Midbrain (tissue), 1 donor: ENCODE data around the gene JPH4.
"Not testable (repeated sequence)": the region's sequence is repeated elsewhere in the genome, so short reads cannot be mapped to it uniquely, and the experiment has no call there.

Source experiments
- DNase-seq: peaks from one replicate; lab custom pipeline; 2025; lab: John Stamatoyannopoulos, UW

The JPH4 gene

DNA sequence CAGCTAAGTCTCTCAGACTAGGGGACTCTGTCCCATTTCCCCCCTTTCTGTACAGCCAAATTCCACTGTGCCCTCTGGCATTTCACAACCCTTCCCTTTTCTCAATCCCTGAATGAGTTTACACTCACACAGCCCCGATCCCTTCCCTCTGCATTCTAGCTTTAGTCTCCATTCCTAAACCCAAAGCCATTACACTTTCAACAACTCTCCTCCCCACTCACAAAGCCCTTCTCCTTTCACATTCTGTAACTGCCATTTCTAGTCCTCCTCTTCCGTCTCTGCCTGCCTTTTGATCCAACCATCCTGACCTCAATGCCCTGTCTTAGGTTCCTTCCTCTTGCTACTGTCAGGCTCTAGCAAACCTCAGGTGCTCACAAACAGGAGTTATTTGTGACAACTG lies 30.7 kb downstream of the JPH4 start:
- no peak for DNase-seq

DNA sequence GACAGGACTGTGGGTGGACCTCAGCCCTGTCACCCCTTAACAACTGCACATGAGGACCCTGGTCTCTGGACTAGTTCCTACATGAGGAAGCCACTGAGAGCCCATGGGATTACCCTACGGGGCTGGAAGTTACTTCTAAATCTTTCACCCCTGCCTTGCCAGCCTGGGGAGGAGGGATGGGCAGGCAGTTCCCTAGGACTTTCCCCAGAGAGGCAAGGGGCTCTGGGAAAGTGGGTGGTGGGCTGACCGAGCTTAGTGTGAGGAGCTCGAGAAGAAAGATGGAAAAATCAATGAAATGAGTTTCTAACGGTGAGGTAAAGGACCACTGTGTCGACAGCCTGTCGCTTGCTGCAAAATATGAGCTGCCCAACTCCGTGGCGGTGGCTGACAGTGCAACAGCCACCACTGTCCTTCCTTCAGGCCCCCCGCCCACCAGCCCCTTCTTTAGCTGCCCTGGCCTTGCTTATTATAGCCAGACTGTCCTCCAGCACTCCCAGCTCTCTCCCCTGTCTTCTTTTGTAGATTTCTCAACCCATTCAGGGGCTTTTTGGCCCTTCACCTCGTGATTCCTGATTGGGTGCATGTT lies 32.0 kb downstream of the JPH4 start:
- no peak for DNase-seq

DNA sequence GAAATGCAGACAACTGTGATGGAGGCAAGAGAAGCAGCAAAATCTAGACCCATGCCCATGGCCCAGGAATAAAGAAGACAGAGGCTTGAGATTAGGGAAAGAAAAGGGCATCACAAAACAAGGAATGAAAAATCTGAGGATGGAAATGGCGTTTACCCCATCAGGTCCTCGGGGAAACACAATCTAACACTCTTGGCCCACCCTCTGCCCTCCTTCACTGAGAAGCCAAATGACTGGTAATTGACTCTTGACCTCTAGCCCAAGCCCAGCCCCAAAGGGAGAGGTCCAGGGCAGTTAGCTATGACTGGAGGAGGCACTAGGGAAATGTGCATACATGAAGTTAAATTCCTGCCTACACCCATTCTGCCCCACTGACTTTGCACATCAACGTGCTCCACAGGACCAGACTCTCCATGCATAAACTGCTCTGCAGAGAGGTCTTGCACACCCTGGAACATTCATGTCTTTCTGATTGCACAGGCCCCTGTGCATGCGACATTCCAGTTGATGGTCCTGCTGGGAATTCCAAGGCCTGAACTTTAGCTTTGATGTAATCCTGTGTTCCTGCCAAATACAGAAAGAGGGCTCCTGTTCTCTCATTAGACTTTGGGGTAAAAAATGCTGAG lies 32.7 kb downstream of the JPH4 start:
- no peak for DNase-seq

DNA sequence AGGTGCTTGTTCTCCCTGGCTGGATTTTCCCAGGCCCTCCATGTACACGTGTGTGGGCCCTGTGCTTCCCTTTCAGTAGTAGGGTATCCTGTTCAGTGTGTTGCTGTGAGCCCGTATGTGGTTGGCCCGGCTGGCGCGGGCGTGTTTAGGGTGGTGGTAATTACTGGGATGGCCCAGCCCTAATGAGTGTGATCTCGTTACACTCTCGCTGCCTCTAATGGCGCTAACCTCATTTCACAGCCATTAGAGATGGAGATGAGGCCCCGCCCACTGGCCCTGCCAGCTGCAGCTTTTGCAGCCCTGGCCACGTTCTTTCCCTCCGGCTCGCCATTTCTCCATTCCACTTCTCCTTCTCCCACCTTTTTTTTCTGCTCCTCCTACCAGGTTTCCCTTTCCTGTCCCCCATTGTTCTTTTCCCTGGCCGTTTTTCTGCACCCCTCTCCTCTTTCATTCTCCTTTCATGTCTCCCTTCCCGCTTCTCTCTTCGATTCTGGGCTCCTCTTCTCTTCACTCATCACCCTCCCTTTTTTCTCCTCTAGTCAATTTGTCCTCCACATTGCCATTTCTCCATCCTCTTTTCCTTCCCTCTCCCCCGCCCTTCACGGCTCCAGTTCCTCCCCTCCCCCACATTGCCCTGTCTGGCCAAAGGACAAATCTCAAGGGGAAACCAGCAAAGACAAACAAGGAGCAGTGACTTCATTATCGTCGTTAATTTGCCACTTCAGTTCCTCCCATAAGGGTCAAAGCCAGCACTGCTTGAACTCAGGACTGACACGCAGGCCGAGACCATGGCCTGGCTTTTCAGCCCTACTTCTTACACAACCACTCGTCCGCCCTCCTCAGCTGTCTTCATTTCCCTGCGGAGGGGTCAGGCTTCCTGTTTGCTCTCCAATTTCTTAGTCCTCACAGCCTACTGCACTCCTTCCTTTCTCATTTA lies 33.8 kb downstream of the JPH4 start:
- peak; percentile 62 for DNase-seq

DNA sequence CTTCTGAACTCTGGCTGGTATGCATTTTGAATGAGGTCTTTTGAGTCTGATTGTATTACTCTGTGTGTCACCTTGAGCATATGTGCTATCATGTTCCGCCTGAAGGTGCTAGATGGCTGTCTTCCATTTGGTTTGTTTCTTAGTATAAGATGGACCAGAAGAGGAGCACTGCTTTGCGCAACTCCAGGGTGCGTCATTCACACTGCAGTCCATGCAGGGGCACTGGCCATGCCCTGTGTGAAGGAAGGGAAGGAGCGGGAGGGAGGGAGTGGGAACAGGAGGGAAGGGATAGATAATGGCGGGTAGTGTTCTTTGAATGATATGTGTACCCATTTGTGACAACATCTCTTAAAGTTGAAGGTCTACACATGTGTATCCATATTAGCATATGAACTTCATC lies 35.2 kb downstream of the JPH4 start:
- DNase-seq = no peak

DNA sequence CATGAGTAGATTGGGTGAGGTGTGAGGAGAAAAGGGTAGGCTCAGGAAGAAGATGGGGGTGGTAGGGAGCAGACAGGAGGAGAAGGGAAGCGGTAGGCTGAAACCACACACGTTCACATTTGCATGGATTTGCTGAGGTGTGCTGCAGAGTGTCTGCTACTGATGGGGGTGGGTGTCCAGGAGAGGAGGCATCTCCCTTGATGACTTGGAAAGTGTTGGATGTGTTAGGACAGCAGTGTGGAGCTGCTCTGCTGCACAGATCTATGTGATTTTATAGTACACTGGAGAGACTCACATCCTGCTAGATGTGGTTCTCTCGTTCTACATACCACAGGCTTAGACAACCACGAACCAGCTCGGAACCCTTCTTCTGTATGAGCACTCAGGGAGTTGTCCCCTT lies 36.3 kb downstream of the JPH4 start:
- no peak for DNase-seq

DNA sequence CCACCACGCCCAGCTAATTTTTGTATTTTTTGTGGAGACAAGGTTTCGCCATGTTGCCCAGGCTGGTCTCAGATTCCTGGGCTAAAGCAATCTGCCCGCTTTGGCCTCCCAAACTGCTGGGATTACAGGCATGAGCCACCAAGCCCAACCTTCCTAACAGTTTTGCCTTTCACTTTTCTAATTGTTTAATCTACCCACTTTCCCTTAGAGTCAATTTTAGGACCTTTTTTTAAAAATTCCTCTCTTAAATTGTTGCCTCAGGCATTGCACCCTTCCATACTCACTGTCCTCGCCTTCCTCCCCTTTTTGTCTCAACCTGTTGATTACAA lies 38.5 kb downstream of the JPH4 start:
- no peak for DNase-seq

DNA sequence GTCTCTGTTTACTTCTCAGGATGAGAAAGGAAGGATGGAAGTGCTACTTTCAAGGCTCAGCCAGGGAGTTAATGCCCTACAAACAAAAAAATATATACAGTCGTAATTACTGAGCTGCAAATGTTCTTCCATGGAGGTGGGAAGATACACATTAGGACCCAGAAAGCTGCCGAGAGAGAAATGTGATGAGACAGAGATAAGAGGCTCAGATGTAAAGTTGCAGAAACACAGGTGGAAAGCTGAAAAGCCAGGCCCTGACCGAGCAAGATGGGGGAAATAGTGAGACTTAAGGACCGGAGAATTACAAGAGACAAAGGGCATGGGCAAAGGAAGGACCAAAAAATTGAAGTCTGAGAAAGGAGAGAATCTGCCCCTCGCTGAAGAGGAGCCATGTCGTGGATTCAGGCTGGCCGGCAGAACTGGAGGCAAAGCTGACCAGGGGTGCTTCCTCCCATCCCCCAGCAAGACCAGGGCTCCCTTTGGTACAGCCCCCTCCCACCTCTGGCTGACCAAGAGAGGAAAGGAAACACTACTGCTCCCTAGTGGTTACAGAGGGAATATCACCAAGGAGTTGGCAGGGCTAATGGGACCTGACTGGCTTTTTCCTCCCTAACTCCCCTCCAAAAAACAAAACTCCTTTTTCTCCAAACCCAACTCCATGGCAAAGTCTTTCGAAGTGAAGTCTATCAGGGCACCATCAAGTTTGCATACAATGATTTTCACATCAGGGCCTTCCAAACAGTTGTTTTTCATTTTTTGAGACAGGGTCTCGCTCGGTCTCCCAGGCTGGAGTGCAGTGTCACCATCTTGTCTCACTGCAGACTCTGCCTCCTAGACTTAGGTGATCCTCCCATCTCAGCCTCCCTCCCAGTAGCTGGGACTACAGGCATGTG lies 39.1 kb downstream of the JPH4 start:
- DNase-seq = peak; percentile 73

DNA sequence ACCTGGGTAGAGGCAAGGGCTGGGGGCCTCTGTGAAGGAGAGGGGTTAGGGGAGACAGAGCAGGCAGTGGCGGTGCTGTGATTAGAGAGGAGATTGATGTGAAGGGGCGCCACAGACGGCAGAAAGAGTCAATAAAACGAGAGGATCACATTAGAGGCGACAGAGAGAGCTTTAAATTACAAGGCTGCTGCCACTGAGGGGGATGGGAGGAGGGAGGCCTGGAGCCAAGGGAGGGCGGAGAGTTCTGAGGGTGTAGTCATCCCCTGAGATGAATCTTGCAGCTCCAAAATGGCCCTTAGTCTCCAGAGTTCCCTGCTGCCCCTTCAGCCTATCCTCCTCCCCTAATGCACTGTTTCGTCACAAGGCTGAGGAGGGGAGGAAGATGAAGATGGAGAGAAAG lies 39.8 kb downstream of the JPH4 start:
- DNase-seq = peak; percentile 22

DNA sequence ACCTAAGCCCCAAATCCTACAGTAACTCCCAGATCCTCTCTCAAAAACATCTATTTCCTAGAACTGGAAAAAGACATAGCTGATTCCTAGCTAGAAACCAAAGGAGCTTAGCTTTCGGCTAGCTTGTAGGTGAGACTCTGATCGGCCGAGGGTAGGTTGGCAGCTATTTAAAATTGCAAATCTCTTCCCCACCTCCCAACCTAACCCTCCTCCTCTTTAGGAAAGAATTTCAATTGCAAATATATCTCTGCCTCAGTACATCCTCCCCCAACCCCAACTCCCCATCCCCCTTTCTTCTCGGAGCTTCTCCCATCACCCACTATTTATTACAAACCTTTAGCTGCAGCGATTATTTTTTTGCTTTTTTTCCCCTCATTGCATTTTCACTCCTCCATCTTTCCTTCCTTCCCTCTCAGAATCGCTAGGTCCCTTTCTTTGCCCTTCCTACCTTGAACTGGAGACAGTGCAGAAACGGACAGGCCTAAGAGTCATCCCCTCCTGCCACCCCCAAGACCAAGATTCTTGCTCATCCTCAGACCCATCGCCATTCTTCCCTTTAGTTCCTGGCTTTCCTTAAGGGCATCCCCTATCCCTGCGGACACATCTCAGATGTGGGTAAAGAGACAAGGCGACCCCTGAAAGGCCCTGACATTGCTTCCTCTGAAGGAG lies 40.4 kb downstream of the JPH4 start:
- no peak for DNase-seq

DNA sequence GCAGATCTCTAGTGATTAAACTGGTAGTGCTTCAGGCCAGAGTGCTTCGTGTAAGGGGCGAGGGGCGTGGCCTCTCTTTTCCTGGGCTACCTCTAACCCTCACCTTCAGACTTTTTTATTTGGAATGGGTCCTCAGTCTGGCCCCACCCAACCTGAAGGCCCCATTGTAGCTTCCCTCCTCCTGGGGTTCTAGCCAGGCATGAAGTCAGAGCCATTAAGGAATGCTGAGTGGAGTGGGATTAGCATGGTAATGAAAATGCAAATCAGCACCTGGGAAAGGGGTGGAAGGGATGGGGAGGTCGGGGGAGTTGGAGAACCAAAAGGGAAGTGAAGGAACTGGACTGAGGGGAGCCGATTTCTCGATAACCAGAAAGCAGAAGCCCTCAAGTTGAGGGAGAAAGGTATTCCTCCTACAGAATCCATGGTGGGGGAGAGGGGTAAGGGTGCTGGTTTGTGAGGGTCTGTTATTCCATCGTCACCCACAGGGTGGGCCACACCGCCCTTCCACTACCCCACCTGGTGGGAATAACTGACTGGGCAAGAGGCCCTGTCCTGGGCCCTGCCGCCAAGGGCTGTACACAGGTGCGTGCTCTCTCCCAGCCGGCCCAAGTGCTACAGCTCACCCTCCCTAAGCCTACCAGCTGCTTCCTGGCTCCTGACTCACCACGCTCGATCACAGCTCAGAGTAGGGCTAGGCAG lies 41.1 kb downstream of the JPH4 start:
- DNase-seq = no peak

DNA sequence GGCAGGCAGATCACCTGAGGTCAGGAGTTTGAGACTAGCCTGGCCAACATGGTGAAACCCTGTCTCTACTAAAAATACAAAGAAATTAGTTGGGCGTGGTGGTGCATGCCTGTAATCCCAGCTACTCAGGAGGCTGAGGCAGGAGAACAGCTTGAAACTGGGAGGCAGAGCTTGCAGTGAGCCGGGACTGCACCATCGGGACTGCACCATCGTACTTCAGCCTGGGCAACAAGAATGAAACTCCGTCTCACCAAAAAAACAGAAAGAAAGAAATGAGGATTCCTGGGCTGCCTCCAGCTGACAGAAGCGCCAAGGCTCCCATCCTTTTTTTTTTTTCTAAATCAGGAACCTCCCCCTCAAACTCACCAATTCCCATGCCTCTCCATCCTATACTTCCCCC lies 41.7 kb downstream of the JPH4 start:
- not testable (repeated sequence) for DNase-seq

DNA sequence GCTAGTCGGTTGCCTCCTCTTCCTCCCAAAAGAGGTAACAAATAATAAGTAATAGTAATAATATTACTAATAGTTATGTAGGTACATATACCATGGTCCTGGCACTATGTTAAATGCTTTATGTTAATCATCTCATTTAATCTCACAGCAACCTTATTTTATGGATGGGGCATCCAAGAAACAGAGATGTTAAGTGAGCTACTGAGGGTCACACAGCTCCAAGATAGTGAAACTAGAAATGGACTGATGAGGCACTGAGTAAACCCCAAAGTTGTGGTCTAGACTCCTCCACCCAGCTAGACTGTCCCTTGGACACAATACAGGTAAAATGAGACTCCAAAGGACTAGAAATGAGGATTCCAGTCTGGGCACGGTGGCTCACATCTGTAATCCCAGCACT lies 42.1 kb downstream of the JPH4 start:
- DNase-seq = no peak

DNA sequence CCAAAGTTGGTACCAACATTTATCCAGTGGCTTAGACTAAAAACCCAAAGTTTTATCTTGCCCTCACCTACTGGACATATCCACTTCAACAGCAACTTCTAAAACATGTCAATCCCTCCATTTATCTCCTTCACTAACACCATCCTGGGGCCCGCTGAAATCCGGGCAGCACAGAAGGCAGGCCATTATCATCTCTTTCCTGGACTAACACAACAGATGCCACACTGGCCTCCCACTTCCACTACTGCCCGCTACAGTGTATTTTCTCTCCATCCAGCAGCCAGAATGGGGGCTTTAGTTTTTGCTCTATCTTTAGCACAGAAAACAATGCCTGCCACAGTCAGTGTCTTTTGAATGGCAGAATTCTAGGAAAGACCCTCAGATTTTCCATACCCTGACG lies 42.6 kb downstream of the JPH4 start:
- no peak for DNase-seq

DNA sequence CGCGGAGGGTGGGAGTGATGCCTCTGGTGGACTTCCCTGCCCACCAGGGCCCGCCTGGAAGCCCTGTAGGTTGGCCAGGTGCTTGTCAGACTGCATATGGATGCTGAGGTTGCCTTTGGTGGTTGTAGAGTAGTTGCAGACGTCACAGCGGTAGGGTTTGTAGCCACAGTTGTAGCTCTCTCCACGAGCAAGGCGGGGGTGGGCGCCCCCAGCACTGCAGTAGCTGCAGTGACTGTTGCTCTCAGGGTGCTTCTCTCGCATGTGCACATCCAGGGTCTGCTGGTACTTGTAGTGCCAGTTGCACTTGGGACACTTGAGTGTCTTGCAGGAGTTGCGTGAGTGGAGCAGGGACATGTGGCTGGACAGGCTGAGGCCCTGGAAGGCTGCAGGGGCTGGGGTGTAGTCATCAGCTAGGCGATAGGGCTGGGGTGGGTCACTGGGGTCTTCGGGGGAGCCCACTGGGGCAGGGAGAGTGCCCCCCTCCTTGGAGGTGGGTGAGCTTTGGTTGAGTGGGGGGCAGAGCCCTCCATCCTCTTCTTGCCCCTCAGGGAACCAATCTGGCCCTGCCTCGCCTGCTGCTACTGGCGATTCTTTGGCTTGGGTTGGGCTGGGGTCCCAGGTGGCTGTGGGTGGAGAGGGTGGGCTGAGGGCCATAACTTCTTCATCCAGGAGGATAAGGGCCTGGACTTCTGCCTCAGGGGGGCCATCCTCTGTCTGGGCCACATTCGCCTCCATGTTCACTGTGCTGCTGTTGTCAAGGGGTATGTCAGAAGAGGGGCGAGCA lies 44.7 kb downstream of the JPH4 start:
- no peak for DNase-seq

DNA sequence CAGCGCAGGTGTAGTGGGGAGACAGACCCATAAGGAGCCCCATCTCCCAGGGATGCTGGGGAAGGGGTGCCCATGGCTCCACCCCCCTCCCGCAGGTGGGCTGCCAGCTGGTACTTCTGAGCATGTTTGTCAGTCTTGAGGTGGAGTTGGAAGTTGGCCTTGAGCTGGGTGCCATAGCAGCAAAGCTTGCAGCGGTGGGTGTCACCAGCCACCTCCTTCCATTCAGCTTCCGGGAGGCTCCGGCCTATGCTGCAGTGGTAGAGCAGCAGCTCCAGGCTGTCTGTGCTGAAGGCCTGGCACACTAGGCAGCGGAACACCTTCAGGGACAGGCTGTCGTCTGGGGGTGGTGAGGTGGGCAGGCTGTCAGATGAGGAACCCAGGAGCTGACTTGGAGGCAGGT lies 45.9 kb downstream of the JPH4 start:
- no peak for DNase-seq

DNA sequence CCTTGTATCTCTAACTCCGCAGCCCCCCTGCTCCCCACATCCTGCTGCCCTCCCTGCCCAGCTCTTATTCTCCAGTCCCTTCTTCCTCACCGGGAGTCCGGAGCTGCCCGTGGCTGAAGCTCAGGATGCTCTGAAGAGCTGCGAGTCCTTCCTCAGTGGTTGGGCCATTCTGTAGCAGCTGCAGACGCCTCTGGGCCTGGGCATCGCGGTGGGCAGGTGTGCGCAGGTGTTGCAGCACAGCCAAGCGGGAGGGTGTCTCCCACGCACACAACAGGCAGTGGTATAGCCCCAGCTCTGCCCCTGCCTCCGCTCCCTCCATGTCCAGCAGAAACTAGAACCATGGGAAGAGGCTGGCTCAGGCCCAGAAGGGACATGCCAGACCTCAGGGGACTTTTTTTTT lies 47.2 kb downstream of the JPH4 start:
- DNase-seq = no peak

DNA sequence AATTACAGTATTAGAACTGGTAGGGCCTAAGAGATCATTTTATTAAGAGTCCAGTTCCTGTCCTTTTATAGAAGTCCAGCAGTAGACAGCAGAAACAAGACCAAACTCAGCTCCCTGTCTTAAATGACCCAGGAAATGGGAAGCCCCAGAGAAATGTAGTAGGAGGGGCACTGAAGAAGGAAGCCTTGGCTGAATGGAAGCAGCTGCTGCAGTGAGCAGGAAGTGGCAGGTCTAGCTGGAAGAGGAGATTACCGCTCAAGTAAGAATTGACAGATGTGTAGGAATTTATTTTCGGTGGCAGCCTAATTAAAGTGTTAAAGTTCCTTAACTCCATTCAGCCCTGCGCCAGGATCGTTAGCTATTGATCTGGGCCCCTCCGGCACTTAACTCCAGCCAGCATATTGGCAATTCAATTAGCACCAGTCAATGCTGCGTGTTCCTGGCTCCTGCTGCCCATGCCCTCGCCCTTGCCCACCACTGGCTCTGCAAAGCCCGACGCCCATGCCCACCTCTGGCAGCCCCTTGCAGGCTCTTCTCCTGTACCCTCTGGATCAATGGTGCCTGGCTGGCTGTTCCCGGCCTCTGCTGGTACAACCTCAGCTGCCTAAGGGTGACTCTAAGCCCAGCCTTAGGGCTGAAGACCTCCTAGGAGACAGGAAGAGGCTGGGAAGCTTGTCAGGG lies 48.1 kb downstream of the JPH4 start:
- no peak for DNase-seq

DNA sequence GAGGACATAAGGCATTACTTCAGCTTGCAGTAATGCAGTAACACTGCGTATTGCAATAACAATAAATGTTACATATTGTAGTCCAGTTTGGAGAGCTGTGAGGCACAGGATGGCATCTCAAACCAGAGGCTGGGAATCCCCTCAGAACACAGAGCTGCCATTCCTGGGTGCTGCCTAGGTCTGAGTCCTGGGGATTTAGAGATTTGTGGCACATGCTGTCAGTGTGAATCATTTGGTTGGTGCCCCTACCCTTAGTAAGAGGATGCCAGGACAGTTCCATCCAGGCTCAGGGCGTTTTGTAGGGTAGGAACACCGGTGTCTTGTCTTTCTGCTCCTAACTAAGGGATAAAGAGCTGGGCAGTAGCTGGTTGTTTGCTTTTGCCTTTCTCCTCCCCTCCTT lies 49.6 kb downstream of the JPH4 start:
- no peak for DNase-seq

DNA sequence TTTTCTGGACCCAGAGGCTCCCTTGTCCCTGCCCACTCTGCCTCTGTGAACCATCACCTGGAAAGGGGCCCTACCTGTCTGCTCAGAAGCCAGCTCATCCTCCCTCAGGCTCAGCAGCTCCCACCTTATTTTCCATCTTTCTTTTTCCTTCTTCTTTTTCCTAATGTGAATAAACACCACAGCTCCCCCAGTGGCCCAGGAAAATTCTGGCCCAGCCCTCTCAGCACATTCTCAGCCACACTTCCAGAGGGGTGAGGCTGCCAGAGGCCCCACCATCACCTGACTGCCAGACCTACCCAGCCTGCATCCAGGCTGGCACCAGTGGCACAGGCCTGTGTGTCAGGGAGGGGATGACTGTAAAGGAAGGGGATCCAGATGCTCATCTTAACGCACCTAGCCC lies 50.0 kb downstream of the JPH4 start:
- no peak for DNase-seq
